Measurements from ENCODE around the gene MAP2K6. TPM values are rescaled to one million over a fixed set of nuclear protein-coding genes. Genes with fewer than 3 reads are reported as not detected.

MAP2K6 gene
- total and polyA plus RNA-seq, 10 of the 15 experiments (the other 5 are each of a cell fraction or from before 2014, with no cell fraction given) = 15.6 to 70.3 (median 22.9) TPM

GRCh38 chr17:69470702-69471101 is 56.2 kb downstream of the MAP2K6 start (continued):
- TF ChIP-seq ZNF687 (IDR thresholded peaks at IDR 0.05) = no peak
- no peak for TF ChIP-seq ZBTB40 (IDR thresholded peaks at IDR 0.05; ENCODE audit: borderline replicate concordance)
- TF ChIP-seq MEF2B (IDR thresholded peaks at IDR 0.05; ENCODE audit: partially characterized antibody, poor library complexity, severe bottlenecking) = no peak
- TF ChIP-seq CBFB (IDR thresholded peaks at IDR 0.05; ENCODE audit: low read depth) = no peak
- TF ChIP-seq ATF2 (IDR thresholded peaks at IDR 0.05; ENCODE audit: low read length) = no peak
- no peak for TF ChIP-seq NR2C2 (IDR thresholded peaks at IDR 0.05; ENCODE audit: borderline replicate concordance, control insufficient read depth, insufficient read length, low read depth)
